Parietal lobe (tissue), 1 donor: ENCODE data around the gene ART3. TPM values are rescaled to one million over a fixed set of nuclear protein-coding genes. Genes with fewer than 3 reads are reported as not detected.

Source experiments
- total RNA-seq: library from RNA; depleted of rRNA; stranded (reverse); fragments of >200 nt; gene quantifications from one replicate; pipeline ENCODE4 v1.2.3, GENCODE V29; 2014

The ART3 gene
- total RNA-seq, result 0.31 TPM

DNA sequence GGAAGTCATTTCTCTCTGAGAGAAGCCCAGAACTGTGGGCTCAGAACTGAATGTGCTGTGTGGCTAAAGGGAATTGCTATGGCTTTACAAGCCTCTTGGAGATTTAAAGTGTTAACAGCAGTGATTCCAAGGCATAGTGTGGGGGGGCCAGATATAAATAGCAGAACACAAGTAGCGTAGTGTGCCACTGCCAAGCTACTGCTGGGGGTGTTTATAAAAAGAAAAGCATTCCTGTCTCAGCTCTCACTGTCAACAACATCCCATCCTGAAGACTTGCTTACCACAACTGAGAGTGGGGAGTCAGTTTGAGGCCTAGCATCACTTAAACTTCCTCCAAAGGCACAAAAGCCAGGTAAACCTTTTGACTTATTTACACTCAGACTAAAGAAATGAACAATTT, at the start of gene ART3:
Gene ART3, plus strand, starts transcription at position 242 of the 400 bp plus-strand sequence. CDS start 1,181 bp downstream, outside the sequence.

GRCh38 chr4:76035799-76036380, 38.6 kb upstream of the ART3 start, which contains the start of gene CXCL11:
CXCL11 (minus strand) TSS chr4:76036070; CDS start chr4:76035987, 83 bp downstream.

GRCh38 chr4:76148142-76148865, 73.8 kb downstream of the ART3 start, which contains the start of gene NUP54:
NUP54 (minus strand) TSS chr4:76148397; CDS start chr4:76148374, 23 bp downstream.

Other genes starting within 250 kb of the ART3 start
- gene PPEF2, start 172.3 kb upstream of the ART3 start, total RNA-seq, result not detected
- 27.9 TPM for gene NAAA, start 133.7 kb upstream of the ART3 start, total RNA-seq
- gene SDAD1, start 83.8 kb upstream of the ART3 start, total RNA-seq, result 31.9 TPM
- gene CXCL9, start 67.2 kb upstream of the ART3 start, total RNA-seq, result not detected
- not detected for gene CXCL10, start 51.2 kb upstream of the ART3 start, total RNA-seq
- gene CXCL11, start 38.6 kb upstream of the ART3 start, total RNA-seq, result not detected
- 98.3 TPM for gene NUP54, start 73.7 kb downstream of the ART3 start, total RNA-seq
- 267 TPM for gene SCARB2, start 139.1 kb downstream of the ART3 start, total RNA-seq
- gene FAM47E, start 177.0 kb downstream of the ART3 start, total RNA-seq, result 6.6 TPM
- 0.31 TPM for gene STBD1, start 232.0 kb downstream of the ART3 start, total RNA-seq